Trophoblast cell (in vitro differentiated cells and primary cell): Measurements from ENCODE around the gene PROC.
A peak's percentile ranks its signal among the peaks of the same experiment; 100 is the strongest.

Experiments used
- DNase-seq, 2 donors: peaks; one replicate each; pipeline ENCODE4 v3.0.0-alpha.2; 2016
- H2AFZ ChIP-seq: 2 replicates; pipeline ENCODE4 v1.6.1; 2013; ENCODE audit warnings: low read length, moderate library complexity, mild to moderate bottlenecking; ENCODE audit not compliant: insufficient read depth, poor library complexity
- H2AK5ac ChIP-seq: 2 replicates; pipeline ENCODE4 v1.6.1; 2013; ENCODE audit warnings: mild to moderate bottlenecking, low read length
- H2BK120ac ChIP-seq: 2 replicates; pipeline ENCODE4 v1.6.1; 2013; ENCODE audit warnings: low read length, mild to moderate bottlenecking, moderate library complexity; ENCODE audit not compliant: insufficient read depth, poor library complexity
- H2BK12ac ChIP-seq: 2 replicates; pipeline ENCODE4 v1.6.1; 2013; ENCODE audit warnings: mild to moderate bottlenecking, low read length, moderate library complexity
- H2BK5ac ChIP-seq: 2 replicates; pipeline ENCODE4 v1.6.1; 2013; ENCODE audit warnings: low read length, low read depth, moderate library complexity, mild to moderate bottlenecking; ENCODE audit not compliant: poor library complexity
- H3K14ac ChIP-seq: 2 replicates; pipeline ENCODE4 v1.6.1; 2013; ENCODE audit warnings: mild to moderate bottlenecking, low read length
- H3K18ac ChIP-seq: 2 replicates; pipeline ENCODE4 v1.6.1; 2013; ENCODE audit warnings: mild to moderate bottlenecking, low read length
- H3K23ac ChIP-seq: 2 replicates; pipeline ENCODE4 v1.6.1; 2013; ENCODE audit warnings: low read length
- H3K27ac ChIP-seq: 2 replicates; pipeline ENCODE4 v1.5.1; 2013; ENCODE audit warnings: low read depth, mild to moderate bottlenecking, inconsistent platforms, low read length, moderate library complexity
- H3K27me3 ChIP-seq: 2 replicates; pipeline ENCODE4 v1.6.1; 2013; ENCODE audit warnings: inconsistent platforms, mild to moderate bottlenecking, low read length, moderate library complexity; ENCODE audit not compliant: insufficient read depth
- H3K36me3 ChIP-seq, 2 experiments: 1 replicate in 1 of 2; 2 replicates in 1 of 2; pipeline ENCODE4 v1.6.1; 2013; ENCODE audit warnings: low read length in 2 of 2, mild to moderate bottlenecking in 2 of 2, moderate library complexity in 1 of 2; ENCODE audit not compliant: insufficient read depth in 2 of 2, control insufficient read depth in 1 of 2
- H3K4ac ChIP-seq: 2 replicates; pipeline ENCODE4 v1.6.1; 2013; ENCODE audit warnings: low read depth, mild to moderate bottlenecking, low read length, moderate library complexity
- H3K4me1 ChIP-seq, 2 experiments: 1 replicate in 1 of 2; 2 replicates in 1 of 2; pipeline ENCODE4 v1.6.1; 2013; ENCODE audit warnings: low read length in 2 of 2, mild to moderate bottlenecking in 2 of 2, moderate library complexity in 1 of 2; ENCODE audit not compliant: insufficient read depth in 2 of 2, control insufficient read depth in 1 of 2
- H3K4me2 ChIP-seq: 2 replicates; pipeline ENCODE4 v1.6.1; 2013; ENCODE audit warnings: inconsistent platforms, mild to moderate bottlenecking, low read length, moderate library complexity
- H3K4me3 ChIP-seq: 2 replicates; pipeline ENCODE4 v1.5.1; 2013; ENCODE audit warnings: mild to moderate bottlenecking, low read depth, low read length, inconsistent platforms
- H3K79me1 ChIP-seq: one replicate; pipeline ENCODE4 v1.6.1; 2013; ENCODE audit warnings: low read length
- H3K79me2 ChIP-seq: 2 replicates; pipeline ENCODE4 v1.6.1; 2013; ENCODE audit warnings: low read length, mild to moderate bottlenecking; ENCODE audit not compliant: control insufficient read depth, insufficient read depth, poor library complexity
- H3K9ac ChIP-seq: 2 replicates; pipeline ENCODE4 v1.6.1; 2013; ENCODE audit warnings: mild to moderate bottlenecking, low read length
- H3K9me3 ChIP-seq: 2 replicates; pipeline ENCODE4 v1.6.1; 2013; ENCODE audit warnings: low read depth, mild to moderate bottlenecking, control low read depth, inconsistent platforms, low read length; ENCODE audit not compliant: insufficient read depth
- H4K12ac ChIP-seq: 2 replicates; pipeline ENCODE4 v1.6.1; 2013; ENCODE audit warnings: low read depth, mild to moderate bottlenecking, low read length, moderate library complexity
- H4K8ac ChIP-seq: 2 replicates; pipeline ENCODE4 v1.6.1; 2013; ENCODE audit warnings: low read depth, mild to moderate bottlenecking, low read length, moderate library complexity
- H4K91ac ChIP-seq: one replicate; pipeline ENCODE4 v1.6.1; 2013; ENCODE audit warnings: low read depth, mild to moderate bottlenecking, low read length, moderate library complexity
- WGBS: extraction: QIAGEN DNeasy Blood & Tissue Kit; methylation state at CpG from one replicate; pipeline ENCODE4 v1.1.7; 2013; ENCODE audit warnings: missing lambda C conversion rate; ENCODE audit not compliant: insufficient read length, insufficient coverage; ENCODE audit errors: extremely low coverage; 5-methylcytosine and 5-hydroxymethylcytosine counted together

The PROC gene

DNA sequence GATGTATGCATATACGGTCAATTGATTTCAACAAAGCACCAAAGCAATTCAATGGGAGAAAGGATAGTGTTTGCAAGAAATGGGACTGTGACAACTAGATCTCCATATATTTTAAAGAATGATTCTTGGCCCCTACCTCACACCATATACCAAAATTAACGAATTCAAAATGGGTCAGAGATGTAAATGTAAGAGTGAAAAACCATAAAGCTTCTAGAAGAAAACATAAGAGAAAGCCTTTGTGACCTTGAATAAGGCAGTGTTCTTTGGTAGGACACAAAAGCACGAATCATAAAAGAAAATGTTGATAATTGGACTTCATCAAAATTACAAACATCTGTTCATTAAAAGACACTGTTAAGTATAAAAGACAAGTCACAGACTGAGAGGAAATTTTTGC, 5.0 kb upstream of the PROC start:
- DNase-seq: no peak
- peaks cover 9% of the 10 kb centered on the region for H3K79me1 ChIP-seq
- no peak overlapping the region for H3K14ac ChIP-seq
- peaks cover 0 to 4% of the 10 kb centered on the region in 2 experiments for H3K36me3 ChIP-seq
- H3K27me3 ChIP-seq: no peaks in the 10 kb centered on the region
- H4K8ac ChIP-seq: no peak overlapping the region
- no CpG with 5 or more reads among the region's 3 CpGs for WGBS
- peaks cover 5% of the 10 kb centered on the region for H3K79me2 ChIP-seq
- no peak overlapping the region for H3K9ac ChIP-seq
- no peak overlapping the region for H2AK5ac ChIP-seq
- no peak overlapping the region for H2AFZ ChIP-seq
- no peak overlapping the region for H3K4me2 ChIP-seq
- no peak overlapping the region for H2BK120ac ChIP-seq
- no peak overlapping the region for H4K91ac ChIP-seq
- no peak overlapping the region for H4K12ac ChIP-seq
- H3K4me3 ChIP-seq: no peak overlapping the region
- H2BK5ac ChIP-seq: no peak overlapping the region
- H3K23ac ChIP-seq: no peak overlapping the region
- H2BK12ac ChIP-seq: no peak overlapping the region
- no peak overlapping the region for H3K27ac ChIP-seq
- H3K4ac ChIP-seq: no peak overlapping the region
- H3K9me3 ChIP-seq: peaks cover 7% of the 10 kb centered on the region
- peaks cover 14 to 16% of the 10 kb centered on the region in 2 experiments for H3K4me1 ChIP-seq
- H3K18ac ChIP-seq: no peak overlapping the region

DNA sequence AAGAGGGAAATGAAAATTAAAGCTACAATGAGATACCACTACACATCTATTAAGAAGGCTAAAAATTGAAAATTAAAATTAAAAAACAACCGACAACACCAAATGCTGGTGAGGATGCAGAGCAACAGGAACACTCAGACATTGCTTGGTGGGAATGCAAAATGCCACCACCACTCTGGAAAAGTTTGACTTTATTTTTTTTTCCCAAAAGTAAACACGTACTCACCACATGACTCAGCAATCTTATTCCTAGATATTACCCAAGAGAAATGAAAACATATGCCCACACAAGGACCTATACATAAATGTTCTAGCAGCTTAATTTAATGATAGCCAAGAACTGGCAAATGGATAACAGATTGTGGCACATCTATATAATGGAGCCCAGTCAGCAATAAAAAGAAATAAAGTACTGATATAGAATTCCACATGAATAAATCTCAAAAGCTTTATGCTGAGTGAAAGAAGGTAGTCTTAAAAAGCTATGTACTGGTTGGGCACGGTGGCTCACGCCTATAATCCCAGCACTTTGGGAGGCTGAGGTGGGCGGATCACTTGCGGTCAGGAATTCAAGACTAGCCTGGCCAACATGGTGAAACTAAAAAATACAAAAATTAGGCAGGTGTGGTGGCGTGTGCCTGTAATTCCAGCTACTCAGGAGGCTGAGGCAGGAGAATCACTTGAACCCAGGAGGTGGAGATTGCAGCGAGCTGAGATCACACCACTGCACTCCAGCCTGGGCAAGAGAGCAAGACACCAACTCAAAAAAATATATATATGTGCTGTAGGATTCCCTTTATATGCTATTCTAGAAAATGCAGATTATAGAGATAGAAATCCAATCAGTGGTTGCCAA, 4.2 kb upstream of the PROC start:
- H3K36me3 ChIP-seq: peaks cover 0 to under 1% of the 10 kb centered on the region in 2 experiments
- no peak overlapping the region for H3K14ac ChIP-seq
- H3K27ac ChIP-seq: no peak overlapping the region
- peaks cover under 1% of the 10 kb centered on the region for H3K79me2 ChIP-seq
- no CpG with 5 or more reads among the region's 8 CpGs for WGBS
- H2BK120ac ChIP-seq: no peak overlapping the region
- no peak overlapping the region for H2BK5ac ChIP-seq
- peaks cover 9% of the 10 kb centered on the region in 2 experiments for H3K4me1 ChIP-seq
- no peak overlapping the region for H2BK12ac ChIP-seq
- no peak overlapping the region for H4K8ac ChIP-seq
- H3K18ac ChIP-seq: no peak overlapping the region
- H3K27me3 ChIP-seq: no peaks in the 10 kb centered on the region
- H2AK5ac ChIP-seq: no peak overlapping the region
- peaks cover 1% of the 10 kb centered on the region for H3K79me1 ChIP-seq
- H4K12ac ChIP-seq: no peak overlapping the region
- no peak overlapping the region for H3K4ac ChIP-seq
- H2AFZ ChIP-seq: no peak overlapping the region
- DNase-seq: no peak
- no peak overlapping the region for H3K23ac ChIP-seq
- peaks cover under 1% of the 10 kb centered on the region for H3K9me3 ChIP-seq
- H4K91ac ChIP-seq: no peak overlapping the region
- H3K4me3 ChIP-seq: no peak overlapping the region
- H3K9ac ChIP-seq: no peak overlapping the region
- H3K4me2 ChIP-seq: no peak overlapping the region

- no peak overlapping the region for H4K91ac ChIP-seq
- WGBS: no CpG with 5 or more reads among the region's 13 CpGs
- H3K4me1 ChIP-seq: peaks cover 8 to 9% of the 10 kb centered on the region in 2 experiments
- H3K18ac ChIP-seq: no peak overlapping the region
- no peak for DNase-seq
- no peak overlapping the region for H2BK12ac ChIP-seq
- H3K36me3 ChIP-seq: no peaks in the 10 kb centered on the region
- no peak overlapping the region for H3K4ac ChIP-seq
- no peak overlapping the region for H2BK5ac ChIP-seq
- H3K14ac ChIP-seq: no peak overlapping the region
- H4K12ac ChIP-seq: no peak overlapping the region
- H3K9ac ChIP-seq: no peak overlapping the region
- H3K27ac ChIP-seq: no peak overlapping the region
- H3K23ac ChIP-seq: no peak overlapping the region
- H3K4me3 ChIP-seq: no peak overlapping the region
- H2AFZ ChIP-seq: no peak overlapping the region
- no peak overlapping the region for H4K8ac ChIP-seq
- H3K27me3 ChIP-seq: no peaks in the 10 kb centered on the region
- H2AK5ac ChIP-seq: no peak overlapping the region
- no peaks in the 10 kb centered on the region for H3K79me2 ChIP-seq
- no peak overlapping the region for H2BK120ac ChIP-seq
- H3K79me1 ChIP-seq: no peaks in the 10 kb centered on the region
- no peaks in the 10 kb centered on the region for H3K9me3 ChIP-seq
- no peak overlapping the region for H3K4me2 ChIP-seq
Observed at GRCh38 chr2:127414638-127415592, 3.3 kb upstream of the PROC start.

DNA sequence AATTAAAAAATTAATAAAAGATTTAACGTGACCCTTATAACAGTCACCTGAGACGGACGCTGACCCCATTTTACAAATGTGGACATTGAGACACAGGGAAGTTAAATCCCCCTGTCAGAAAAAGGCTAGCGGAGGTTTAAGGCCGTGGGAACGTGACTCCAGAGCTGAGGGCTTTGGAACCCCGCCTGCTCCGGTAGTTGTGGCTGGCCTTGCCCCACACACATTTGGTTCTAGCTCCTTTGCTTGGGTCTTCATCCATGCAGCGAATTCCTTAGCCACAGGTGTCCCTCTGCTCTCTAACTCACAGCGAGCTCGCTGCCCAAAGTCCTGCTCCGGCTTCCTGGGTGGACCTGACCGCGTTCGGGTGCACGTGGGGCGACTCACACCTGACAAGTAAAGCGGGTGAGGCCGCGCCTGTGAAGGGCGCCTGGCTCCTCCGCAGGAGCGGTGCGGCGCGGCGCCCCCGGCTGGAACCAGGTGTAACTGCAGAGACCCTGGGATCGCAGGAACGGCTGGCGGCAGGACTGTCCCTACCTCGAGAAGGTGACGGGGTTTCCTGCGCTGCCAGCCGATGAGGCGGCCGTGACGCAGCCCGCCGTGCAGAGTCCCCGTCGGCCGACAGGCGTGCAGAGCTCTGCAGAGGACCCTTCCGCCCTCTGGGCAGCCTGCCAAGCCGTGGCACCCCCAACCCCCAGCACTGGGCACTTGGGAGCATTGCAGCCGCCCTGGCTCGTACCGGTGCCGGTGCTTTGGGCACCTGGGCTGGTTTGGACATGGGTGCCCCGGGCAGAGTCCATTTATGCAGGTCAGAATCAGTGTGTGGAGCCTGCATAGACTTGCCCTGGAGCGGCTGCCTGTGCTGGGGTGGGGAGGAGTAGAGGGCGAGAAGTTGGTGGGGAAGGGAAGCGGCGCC, 2.4 kb upstream of the PROC start:
- H3K27me3 ChIP-seq: no peaks in the 10 kb centered on the region
- peak overlapping the region; percentile 3 for H4K8ac ChIP-seq
- no CpG with 5 or more reads among the region's 55 CpGs for WGBS
- H2BK120ac ChIP-seq: no peak overlapping the region
- H3K4me3 ChIP-seq: peak overlapping the region; percentile 25
- H4K91ac ChIP-seq: no peak overlapping the region
- DNase-seq: peak; percentile 73 to 83
- H3K14ac ChIP-seq: no peak overlapping the region
- H3K27ac ChIP-seq: no peak overlapping the region
- H3K4ac ChIP-seq: no peak overlapping the region
- no peak overlapping the region for H4K12ac ChIP-seq
- H3K36me3 ChIP-seq: no peaks in the 10 kb centered on the region
- no peak overlapping the region for H2BK5ac ChIP-seq
- H2AK5ac ChIP-seq: no peak overlapping the region
- H3K18ac ChIP-seq: no peak overlapping the region
- no peak overlapping the region for H2BK12ac ChIP-seq
- peaks cover 8 to 9% of the 10 kb centered on the region in 2 experiments for H3K4me1 ChIP-seq
- no peaks in the 10 kb centered on the region for H3K9me3 ChIP-seq
- H3K79me2 ChIP-seq: no peaks in the 10 kb centered on the region
- H3K79me1 ChIP-seq: no peaks in the 10 kb centered on the region
- peak overlapping the region; percentile 40 for H2AFZ ChIP-seq
- no peak overlapping the region for H3K23ac ChIP-seq
- no peak overlapping the region for H3K9ac ChIP-seq
- peak overlapping the region; percentile 84 for H3K4me2 ChIP-seq
